Lung (tissue), 12 donors: ENCODE results near the gene METAP1. TPM values are rescaled to one million over a fixed set of nuclear protein-coding genes. Genes with fewer than 3 reads are reported as not detected.
A peak's percentile ranks its signal among the peaks of the same experiment; 100 is the strongest.

Source experiments
- ATAC-seq: fragments of 200-7000 bp; cut with Tn5 transposase; one replicate; pipeline ENCODE4 v1.9.1; 2020; ENCODE audit warnings: moderate number of reproducible peaks; ENCODE audit not compliant: insufficient read depth, low FRiP score
- DNase-seq, 3 donors: peaks; one replicate each; pipeline ENCODE4 v3.0.0-alpha.2; 2013 to 2017
- H3K27ac ChIP-seq, 2 donors: one replicate each; pipeline ENCODE4 v1.5.1; 2013; ENCODE audit warnings: mild to moderate bottlenecking in 2 of 2, moderate library complexity in 2 of 2, control low read depth in 1 of 2, inconsistent platforms in 1 of 2, low read depth in 1 of 2, low read length in 1 of 2
- H3K27me3 ChIP-seq, 3 donors: one replicate each; pipeline ENCODE4 v1.5.1; 2013; ENCODE audit warnings: low read length in 2 of 3; ENCODE audit not compliant: control insufficient read depth in 3 of 3, insufficient read depth in 3 of 3
- H3K36me3 ChIP-seq, 4 donors: one replicate each; pipeline ENCODE4 v1.5.1; 2013; ENCODE audit warnings: low read length in 4 of 4, mild to moderate bottlenecking in 1 of 4, moderate library complexity in 1 of 4; ENCODE audit not compliant: control insufficient read depth in 4 of 4, insufficient read depth in 4 of 4
- H3K4me1 ChIP-seq, 5 donors: one replicate each; pipeline ENCODE4 v1.5.1; 2013; ENCODE audit warnings: low read length in 5 of 5, mild to moderate bottlenecking in 2 of 5, moderate library complexity in 1 of 5; ENCODE audit not compliant: control insufficient read depth in 5 of 5, insufficient read depth in 5 of 5
- H3K4me3 ChIP-seq: one replicate; pipeline ENCODE4 v1.5.1; 2013; ENCODE audit warnings: mild to moderate bottlenecking, control low read depth, moderate library complexity
- H3K9ac ChIP-seq, 2 donors: one replicate each; pipeline ENCODE4 v1.5.1; 2013; ENCODE audit warnings: low read length in 2 of 2, control low read depth in 1 of 2; ENCODE audit not compliant: insufficient read depth in 1 of 2
- H3K9me3 ChIP-seq, 4 donors: one replicate each; pipeline ENCODE4 v1.5.1; 2013; ENCODE audit warnings: low read length in 3 of 4, mild to moderate bottlenecking in 1 of 4, moderate library complexity in 1 of 4; ENCODE audit not compliant: control insufficient read depth in 4 of 4, insufficient read depth in 3 of 4
- WGBS, 2 donors: extraction: QIAGEN DNeasy Blood & Tissue Kit; methylation state at CpG; one replicate each; pipeline ENCODE4 v1.1.7; 2013; 5-methylcytosine and 5-hydroxymethylcytosine counted together
- polyA plus RNA-seq, 2 donors: library from polyadenylated mRNA; stranded (reverse); fragments of 200-250 nt; gene quantifications; one replicate each; pipeline ENCODE4 v1.2.1, GENCODE V29; 2013
- total RNA-seq, 2 donors: library from RNA; depleted of rRNA in 1 of 2; stranded (reverse); fragments of >200 nt in 1 of 2; gene quantifications; one replicate each; pipeline ENCODE4 v1.2.1, GENCODE V29; 2014 to 2021
- TF ChIP-seq, protein P1 (sequence below): IDR thresholded peaks from 2 replicates; pipeline ENCODE4 v1.5.1; 2012; ENCODE audit warnings: mild to moderate bottlenecking; ENCODE audit errors: control extremely low read depth, extremely low read depth
- donor health status: control.
- donor health status: control.
- donor health status: Bipolar disorder and iron deficiency.
- donor health status: healthy.
- donor health status: DM: yes; HTN: yes; CAD: no.

The METAP1 gene
- total and polyA plus RNA-seq, 4 donors = 19.1 to 38.4 (median 27.6) TPM

DNA sequence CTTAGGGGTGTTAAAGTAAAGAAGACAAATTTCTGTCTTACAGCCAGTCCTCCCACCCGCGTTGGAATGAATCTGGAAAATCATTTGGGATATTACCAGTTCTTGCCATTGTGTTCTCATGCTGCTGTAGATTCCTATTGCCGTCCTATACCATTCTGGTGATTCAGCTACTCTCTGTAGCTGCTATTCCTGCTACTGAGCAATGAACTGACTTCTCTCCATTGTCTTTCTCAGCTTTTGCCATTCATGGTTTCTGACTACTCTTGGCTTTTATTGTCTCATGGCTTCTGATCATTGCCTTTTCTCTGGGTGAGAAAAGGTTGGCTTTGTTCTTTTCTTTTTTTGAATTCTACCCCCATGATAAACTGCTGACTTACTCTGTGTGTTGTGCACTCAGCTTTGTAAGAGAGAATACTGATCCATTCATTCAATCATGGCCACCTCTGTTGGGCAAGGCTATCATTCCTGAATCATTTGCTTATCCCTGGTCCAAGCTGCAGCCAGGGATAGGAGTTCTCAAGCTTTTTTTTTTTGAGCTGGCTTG lies 27.7 kb upstream of the METAP1 start:
- no peak overlapping the region for H3K27ac ChIP-seq
- WGBS, 2 donors = 97 to 98% methylated on average over 3 of the region's 3 CpGs
- ATAC-seq (no peak), DNase-seq (no peak)
- H3K4me3 ChIP-seq = no peak overlapping the region
- TF ChIP-seq, protein P1, sequence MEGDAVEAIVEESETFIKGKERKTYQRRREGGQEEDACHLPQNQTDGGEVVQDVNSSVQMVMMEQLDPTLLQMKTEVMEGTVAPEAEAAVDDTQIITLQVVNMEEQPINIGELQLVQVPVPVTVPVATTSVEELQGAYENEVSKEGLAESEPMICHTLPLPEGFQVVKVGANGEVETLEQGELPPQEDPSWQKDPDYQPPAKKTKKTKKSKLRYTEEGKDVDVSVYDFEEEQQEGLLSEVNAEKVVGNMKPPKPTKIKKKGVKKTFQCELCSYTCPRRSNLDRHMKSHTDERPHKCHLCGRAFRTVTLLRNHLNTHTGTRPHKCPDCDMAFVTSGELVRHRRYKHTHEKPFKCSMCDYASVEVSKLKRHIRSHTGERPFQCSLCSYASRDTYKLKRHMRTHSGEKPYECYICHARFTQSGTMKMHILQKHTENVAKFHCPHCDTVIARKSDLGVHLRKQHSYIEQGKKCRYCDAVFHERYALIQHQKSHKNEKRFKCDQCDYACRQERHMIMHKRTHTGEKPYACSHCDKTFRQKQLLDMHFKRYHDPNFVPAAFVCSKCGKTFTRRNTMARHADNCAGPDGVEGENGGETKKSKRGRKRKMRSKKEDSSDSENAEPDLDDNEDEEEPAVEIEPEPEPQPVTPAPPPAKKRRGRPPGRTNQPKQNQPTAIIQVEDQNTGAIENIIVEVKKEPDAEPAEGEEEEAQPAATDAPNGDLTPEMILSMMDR = no peak
- H3K4me1 ChIP-seq = no peaks in the 10 kb centered on the region
- H3K36me3 ChIP-seq = no peaks in the 10 kb centered on the region
- H3K9ac ChIP-seq = no peak overlapping the region
- H3K27me3 ChIP-seq = no peaks in the 10 kb centered on the region
- H3K9me3 ChIP-seq = no peaks in the 10 kb centered on the region

DNA sequence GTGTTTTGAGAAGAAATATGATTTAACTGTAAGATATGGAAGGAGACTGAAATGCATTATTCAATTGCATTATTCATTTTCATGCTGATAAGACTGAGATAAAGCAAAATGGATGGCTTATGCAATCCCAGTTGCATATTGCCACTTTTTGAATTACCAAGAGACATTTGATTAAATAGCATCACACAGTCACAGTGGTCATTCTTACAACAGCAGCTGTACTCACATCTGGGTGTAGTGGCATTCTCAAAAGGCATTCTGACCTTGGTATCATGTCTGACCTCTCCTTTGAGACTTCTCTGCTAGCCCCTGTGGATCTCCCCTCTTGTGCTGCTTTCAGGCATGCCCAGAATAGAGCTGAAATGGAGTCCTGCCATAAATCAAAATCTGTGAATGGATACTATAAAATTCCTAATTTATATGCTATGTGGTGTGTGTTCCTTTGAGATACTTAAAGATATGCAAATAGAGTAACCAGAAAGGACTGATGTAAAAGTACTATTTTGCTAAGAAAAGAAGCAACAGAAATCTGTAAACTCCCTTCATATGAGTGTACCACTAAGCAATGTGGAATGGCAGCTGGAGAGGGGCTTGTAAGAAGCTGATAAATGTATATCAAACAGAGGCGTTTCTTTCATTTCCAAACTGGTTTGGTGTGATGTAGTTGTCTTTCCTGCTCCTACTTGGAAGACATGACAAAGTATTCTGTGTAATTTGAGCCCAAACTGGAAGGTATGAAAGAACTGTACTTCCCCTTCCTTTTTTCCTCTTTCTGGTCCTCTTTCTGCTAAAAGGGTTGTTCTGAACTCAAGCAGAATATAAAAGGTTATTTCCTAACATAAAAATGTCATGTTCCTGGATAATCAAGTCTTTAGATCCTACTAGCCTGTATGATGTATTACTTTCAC lies 25.4 kb upstream of the METAP1 start:
- H3K4me1 ChIP-seq = no peaks in the 10 kb centered on the region
- H3K27ac ChIP-seq = no peak overlapping the region
- 43 to 53% methylated on average over 1 of the region's 1 CpG for WGBS, 2 donors
- H3K9me3 ChIP-seq = no peaks in the 10 kb centered on the region
- no peak overlapping the region for H3K9ac ChIP-seq
- H3K36me3 ChIP-seq = no peaks in the 10 kb centered on the region
- DNase-seq (peak in 1 of 3 donors; percentile 16), ATAC-seq (no peak)
- no peaks in the 10 kb centered on the region for H3K27me3 ChIP-seq
- no peak overlapping the region for H3K4me3 ChIP-seq
- TF ChIP-seq, protein P1 = no peak

DNA sequence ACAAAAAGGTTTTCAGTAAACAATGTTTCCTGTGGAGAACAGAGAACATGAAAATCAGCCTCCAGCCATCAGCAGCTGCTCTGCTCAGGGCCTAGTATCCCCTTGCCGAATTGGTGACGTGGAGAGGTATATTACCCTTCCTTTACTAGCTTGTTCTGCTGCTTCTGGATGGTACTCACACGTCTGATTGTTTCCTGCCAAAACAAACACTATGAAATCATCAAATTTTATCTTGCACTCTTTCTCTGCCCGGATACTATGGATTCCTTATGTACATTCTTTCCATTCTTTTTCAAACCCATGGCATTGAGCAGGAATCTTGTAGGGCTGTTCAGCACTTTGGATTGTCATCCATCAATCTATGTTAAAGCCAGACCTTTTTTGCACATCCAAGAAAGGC lies 18.8 kb upstream of the METAP1 start:
- H3K4me1 ChIP-seq = no peaks in the 10 kb centered on the region
- ATAC-seq = no peak
- DNase-seq = no peak
- H3K4me3 ChIP-seq = no peak overlapping the region
- H3K27me3 ChIP-seq = no peaks in the 10 kb centered on the region
- no peak overlapping the region for H3K9ac ChIP-seq
- WGBS, 2 donors = 66 to 72% methylated on average over 4 of the region's 4 CpGs
- TF ChIP-seq, protein P1 = no peak
- no peak overlapping the region for H3K27ac ChIP-seq
- no peaks in the 10 kb centered on the region for H3K9me3 ChIP-seq
- H3K36me3 ChIP-seq = no peaks in the 10 kb centered on the region
